GM19324 (cell line): ENCODE measurements around the gene FOXC1.

ENCODE experiments used
- ATAC-seq: cut with Tn5 transposase; IDR thresholded peaks from one replicate; pipeline ENCODE4 v1.9.1; 2021; ENCODE audit warnings: mild to moderate bottlenecking, moderate library complexity; ENCODE audit not compliant: unreplicated experiment, low FRiP score

FOXC1 gene

GRCh38 chr6:1636971-1637871 lies 27.5 kb downstream of the FOXC1 start:
- ATAC-seq = no peak

GRCh38 chr6:1639430-1639829 lies 29.7 kb downstream of the FOXC1 start:
- no peak for ATAC-seq

GRCh38 chr6:1640476-1640875 lies 30.8 kb downstream of the FOXC1 start:
- ATAC-seq = no peak

- ATAC-seq = no peak
These were observed 31.7 kb downstream of the FOXC1 start for GRCh38 chr6:1641343-1641885.

- no peak for ATAC-seq
These were observed 33.4 kb downstream of the FOXC1 start for GRCh38 chr6:1643111-1643510.

- no peak for ATAC-seq
These were observed 34.2 kb downstream of the FOXC1 start for GRCh38 chr6:1643830-1644445.

- ATAC-seq = no peak
These were observed 34.9 kb downstream of the FOXC1 start for GRCh38 chr6:1644516-1645060.

GRCh38 chr6:1645466-1646185 lies 35.9 kb downstream of the FOXC1 start:
- no peak for ATAC-seq

- ATAC-seq = no peak
These were observed 41.6 kb downstream of the FOXC1 start for GRCh38 chr6:1651362-1651761.

- no peak for ATAC-seq
These were observed 43.1 kb downstream of the FOXC1 start for GRCh38 chr6:1652842-1653241.

GRCh38 chr6:1654054-1654453 lies 44.3 kb downstream of the FOXC1 start:
- no peak for ATAC-seq

- no peak for ATAC-seq
These were observed 47.5 kb downstream of the FOXC1 start for GRCh38 chr6:1657116-1657770.

- no peak for ATAC-seq
These were observed 48.1 kb downstream of the FOXC1 start for GRCh38 chr6:1657771-1658165.

- no peak for ATAC-seq
These were observed 48.7 kb downstream of the FOXC1 start for GRCh38 chr6:1658212-1659005.

- no peak for ATAC-seq
These were observed 50.1 kb downstream of the FOXC1 start for GRCh38 chr6:1659816-1660215.

- ATAC-seq = no peak
These were observed 52.8 kb downstream of the FOXC1 start for GRCh38 chr6:1662534-1662933.
